GM18519 (cell line): ENCODE data around the gene APOL1.
A peak's percentile ranks its signal among the peaks of the same experiment; 100 is the strongest.
"Not testable (repeated sequence)": the region's sequence is repeated elsewhere in the genome, so short reads cannot be mapped to it uniquely, and the experiment has no call there.

Experiments
- ATAC-seq: cut with Tn5 transposase; IDR thresholded peaks from one replicate; pipeline ENCODE4 v1.9.1; 2021; ENCODE audit warnings: mild to moderate bottlenecking, moderate library complexity; ENCODE audit not compliant: unreplicated experiment, low FRiP score

APOL1 gene

GRCh38 chr22:36224245-36224644 lies 28.7 kb upstream of the APOL1 start:
- ATAC-seq, result no peak

GRCh38 chr22:36225333-36225922 lies 27.5 kb upstream of the APOL1 start:
- no peak for ATAC-seq

GRCh38 chr22:36226189-36226588 lies 26.7 kb upstream of the APOL1 start:
- no peak for ATAC-seq

GRCh38 chr22:36227396-36227795 lies 25.5 kb upstream of the APOL1 start:
- ATAC-seq, result no peak

- no peak for ATAC-seq
Observed at GRCh38 chr22:36227806-36228205, 25.1 kb upstream of the APOL1 start.

GRCh38 chr22:36228369-36228768 lies 24.6 kb upstream of the APOL1 start:
- ATAC-seq, result not testable (repeated sequence)

GRCh38 chr22:36228944-36229343 lies 24.0 kb upstream of the APOL1 start:
- no peak for ATAC-seq

- not testable (repeated sequence) for ATAC-seq
Observed at GRCh38 chr22:36229649-36230048, 23.3 kb upstream of the APOL1 start.

GRCh38 chr22:36231051-36231450 lies 21.9 kb upstream of the APOL1 start:
- not testable (repeated sequence) for ATAC-seq

- ATAC-seq, result no peak
Observed at GRCh38 chr22:36232715-36233401, 20.1 kb upstream of the APOL1 start.

GRCh38 chr22:36233796-36234195 lies 19.1 kb upstream of the APOL1 start:
- no peak for ATAC-seq

GRCh38 chr22:36234213-36234612 lies 18.7 kb upstream of the APOL1 start:
- ATAC-seq, result no peak

- ATAC-seq, result no peak
Observed at GRCh38 chr22:36234919-36235318, 18.0 kb upstream of the APOL1 start.

GRCh38 chr22:36235585-36235984 lies 17.3 kb upstream of the APOL1 start:
- ATAC-seq, result no peak

GRCh38 chr22:36236388-36237319 lies 16.3 kb upstream of the APOL1 start:
- no peak for ATAC-seq

- ATAC-seq, result no peak
Observed at GRCh38 chr22:36237462-36238372, 15.2 kb upstream of the APOL1 start.

- ATAC-seq, result no peak
Observed at GRCh38 chr22:36238373-36239149, 14.4 kb upstream of the APOL1 start.

- no peak for ATAC-seq
Observed at GRCh38 chr22:36239150-36239400, 13.9 kb upstream of the APOL1 start.

GRCh38 chr22:36239401-36240171 lies 13.3 kb upstream of the APOL1 start, which contains the start of gene APOL2:
Gene APOL2 (minus strand): TSS chr22:36239527. CDS start chr22:36233162, 6,365 bp downstream.
- ATAC-seq, result peak; percentile 66
